ENCODE results near the gene RND2. TPM values are rescaled to one million over a fixed set of nuclear protein-coding genes. Genes with fewer than 3 reads are reported as not detected.

RND2 gene
- total and polyA plus RNA-seq, 2 of the 13 experiments (the other 11 are each of a cell fraction or from before 2014, with no cell fraction given): 0.05 to 0.11 TPM

GRCh38 chr17:42997984-42998938 lies 26.8 kb upstream of the RND2 start, which contains the start of gene RPL27 (continued):
- 0 out of 2 replicates have a peak, but pooled peaks have one; percentile 17 for TF ChIP-seq LCORL (IDR thresholded peaks at IDR 0.05)
- TF ChIP-seq LCORL (CRISPR knock-in tag; IDR thresholded peaks at IDR 0.05): peak; percentile 89
- peak; percentile 69; the same call in 1 of the 2 replicates for TF ChIP-seq BATF2 (CRISPR knock-in tag; IDR thresholded peaks at IDR 0.05)
- TF ChIP-seq ZFP36L2 (CRISPR knock-in tag; IDR thresholded peaks at IDR 0.05): peak; percentile 95
- peak; percentile 77 for TF ChIP-seq ZNF274 (CRISPR knock-in tag; IDR thresholded peaks at IDR 0.05)
- peak; percentile 96 for TF ChIP-seq ZNF225 (CRISPR knock-in tag; IDR thresholded peaks at IDR 0.05)
- TF ChIP-seq ZNF841 (CRISPR knock-in tag; IDR thresholded peaks at IDR 0.05; ENCODE audit: borderline replicate concordance): no peak
- peak; percentile 91 for TF ChIP-seq ZNF639 (CRISPR knock-in tag; conservative IDR thresholded peaks at IDR 0.05)
- TF ChIP-seq PATZ1 (CRISPR knock-in tag; IDR thresholded peaks at IDR 0.05): peak; percentile 79; the same call in 1 of the 2 replicates
- peak; percentile 95 for TF ChIP-seq TBX2 (CRISPR knock-in tag; IDR thresholded peaks at IDR 0.05; ENCODE audit: borderline replicate concordance)
- no peak for TF ChIP-seq ZNF616 (CRISPR knock-in tag; IDR thresholded peaks at IDR 0.05; ENCODE audit: low read depth)
- peak; percentile 94 for TF ChIP-seq MXD4 (CRISPR knock-in tag; IDR thresholded peaks at IDR 0.05)
- peak; percentile 89 for TF ChIP-seq RXRA (CRISPR knock-in tag; IDR thresholded peaks at IDR 0.05)
- peak; percentile 96 for TF ChIP-seq ZNF280D (CRISPR knock-in tag; IDR thresholded peaks at IDR 0.05)
- no peak for TF ChIP-seq NR3C1 (CRISPR knock-in tag; IDR thresholded peaks at IDR 0.05)
- TF ChIP-seq TCF7 (IDR thresholded peaks at IDR 0.05; ENCODE audit: low read depth): no peak
- peak; percentile 99 for TF ChIP-seq ZNF747 (CRISPR knock-in tag; IDR thresholded peaks at IDR 0.05; ENCODE audit: borderline replicate concordance)
- TF ChIP-seq ZNF558 (CRISPR knock-in tag; IDR thresholded peaks at IDR 0.05; ENCODE audit: borderline replicate concordance): 0 out of 2 replicates have a peak, but pooled peaks have one; percentile 74
- peak; percentile 97 for TF ChIP-seq FOXK2 (IDR thresholded peaks at IDR 0.05)
- peak; percentile 43; the same call in 1 of the 2 replicates for TF ChIP-seq BRD4 (CRISPR knock-in tag; IDR thresholded peaks at IDR 0.05)

Data from HepG2 (cell line).